Measurements from ENCODE around the gene DNAH12. TPM values are rescaled to one million over a fixed set of nuclear protein-coding genes. Genes with fewer than 3 reads are reported as not detected.
A peak's percentile ranks its signal among the peaks of the same experiment; 100 is the strongest.

The DNAH12 gene
- polyA plus RNA-seq, 3 donors = 0.03 TPM; not detected in 2

DNA sequence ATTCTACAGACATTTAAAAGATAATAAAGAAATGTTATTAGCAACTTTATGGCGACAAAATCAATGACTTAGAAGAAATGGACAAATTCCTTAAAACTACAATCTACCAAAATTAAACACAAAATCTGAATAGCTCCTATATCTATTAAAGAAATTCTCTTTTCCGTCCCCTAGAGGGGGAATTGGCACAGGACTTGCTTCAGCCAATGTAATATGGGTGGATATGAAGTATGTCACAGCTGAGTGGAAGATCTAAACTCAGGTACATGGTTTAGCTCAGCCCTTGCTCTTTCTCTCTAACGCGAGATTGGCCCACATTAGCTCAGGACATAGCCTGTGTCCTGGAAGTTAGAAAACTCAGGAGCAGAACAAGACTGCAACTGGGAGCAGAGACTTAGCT lies 79.3 kb downstream of the DNAH12 start:
- no peak overlapping the region for H3K9ac ChIP-seq (ENCODE audit: insufficient read depth, low read length, poor library complexity, severe bottlenecking)
- Mint-ChIP-seq H3K9me3 (peaks cover 0 to 2% (median 0%) of the 10 kb centered on the region in 7 donors), H3K27me3 (ENCODE audit: low read depth in 3 of 3) (peaks cover 0 to 3% (median 0%) of the 10 kb centered on the region in 3 donors), H3K27ac (no peak overlapping the region), H3K36me3 (no peaks in the 10 kb centered on the region), H3K4me1 (no peaks in the 10 kb centered on the region), H3K4me3 (no peak overlapping the region)
- H3K36me3 ChIP-seq (replicated peaks in 1 of 2; ENCODE audit: control insufficient read depth in 1 of 2, insufficient read depth in 2 of 2, low read length in 2 of 2) = no peaks in the 10 kb centered on the region
- H3K4me2 ChIP-seq (replicated peaks; ENCODE audit: extremely low read depth, low read length, poor library complexity, severe bottlenecking) = no peak overlapping the region
- 90% methylated on average over 2 of the region's 4 CpGs for WGBS (ENCODE audit: insufficient coverage)
- H3K4me1 ChIP-seq (ENCODE audit: control insufficient read depth in 1 of 2, insufficient read depth in 2 of 2, low read length in 2 of 2) = no peaks in the 10 kb centered on the region
- H3K9me3 ChIP-seq (replicated peaks in 1 of 2; ENCODE audit: control insufficient read depth in 1 of 2, insufficient read depth in 1 of 2, low read length in 2 of 2) = no peaks in the 10 kb centered on the region
- intact Hi-C loops (cut with micrococcal nuclease) = no loop called here
- no peak overlapping the region for H3K27ac ChIP-seq (ENCODE audit: low read depth in 1 of 2, low read length in 2 of 2)
- no peak overlapping the region for H3K4me3 ChIP-seq (replicated peaks in 1 of 3; ENCODE audit: low read depth in 2 of 3, low read length in 3 of 3)
- no peak for DNase-seq
- H2AFZ ChIP-seq (ENCODE audit: insufficient read depth, low read depth, low read length, poor library complexity, severe bottlenecking) = no peak overlapping the region
- no peaks in the 10 kb centered on the region for H3K27me3 ChIP-seq (ENCODE audit: control insufficient read depth in 2 of 2, insufficient read depth in 2 of 2, low read length in 2 of 2)
- no peaks in the 10 kb centered on the region for H3K79me2 ChIP-seq (ENCODE audit: insufficient read depth, low read length)
- H4K20me1 ChIP-seq (ENCODE audit: insufficient read depth, low read length) = no peaks in the 10 kb centered on the region
- TF ChIP-seq CTCF (IDR thresholded peaks at IDR 0.05) = no peak

DNA sequence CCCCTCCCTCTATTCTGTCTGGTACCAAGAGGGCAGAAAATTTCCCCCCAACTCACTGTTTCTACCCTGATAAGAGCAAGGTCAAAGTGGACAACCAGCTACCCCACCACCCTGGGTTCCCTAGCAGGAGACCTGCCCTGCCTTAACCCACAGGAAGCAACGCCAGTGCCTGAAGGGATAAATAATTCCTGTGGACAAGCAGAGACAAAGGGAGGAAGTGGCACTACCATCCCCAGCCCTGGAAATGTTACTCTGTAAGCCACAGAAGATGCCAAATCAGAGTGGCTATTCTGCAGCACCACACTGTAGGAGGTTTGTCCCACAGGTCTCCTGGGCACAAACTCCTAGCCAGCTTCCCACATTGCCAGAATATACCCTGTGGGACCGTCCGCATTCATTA lies 80.1 kb downstream of the DNAH12 start:
- intact Hi-C loops (cut with micrococcal nuclease) = no loop called here
- no peaks in the 10 kb centered on the region for H3K9me3 ChIP-seq (replicated peaks in 1 of 2; ENCODE audit: control insufficient read depth in 1 of 2, insufficient read depth in 1 of 2, low read length in 2 of 2)

More for the DNA sequence above, 80.1 kb downstream of the DNAH12 start:
- no peak overlapping the region for H3K4me3 Mint-ChIP-seq
- Histone ChIP-seq H3K9ac (ENCODE audit: insufficient read depth, low read length, poor library complexity, severe bottlenecking) (no peak overlapping the region), H3K79me2 (ENCODE audit: insufficient read depth, low read length) (no peaks in the 10 kb centered on the region), H3K4me2 (replicated peaks; ENCODE audit: extremely low read depth, low read length, poor library complexity, severe bottlenecking) (no peak overlapping the region), H3K36me3 (replicated peaks in 1 of 2; ENCODE audit: control insufficient read depth in 1 of 2, insufficient read depth in 2 of 2, low read length in 2 of 2) (no peaks in the 10 kb centered on the region), H3K4me3 (replicated peaks in 1 of 3; ENCODE audit: low read depth in 2 of 3, low read length in 3 of 3) (no peak overlapping the region), H3K4me1 (ENCODE audit: control insufficient read depth in 1 of 2, insufficient read depth in 2 of 2, low read length in 2 of 2) (no peaks in the 10 kb centered on the region), H2AFZ (ENCODE audit: insufficient read depth, low read depth, low read length, poor library complexity, severe bottlenecking) (peak overlapping the region; percentile 13), H4K20me1 (ENCODE audit: insufficient read depth, low read length) (no peaks in the 10 kb centered on the region), H3K27me3 (ENCODE audit: control insufficient read depth in 2 of 2, insufficient read depth in 2 of 2, low read length in 2 of 2) (no peaks in the 10 kb centered on the region), H3K27ac (ENCODE audit: low read depth in 1 of 2, low read length in 2 of 2) (no peak overlapping the region)
- peaks cover 0 to 2% (median 0%) of the 10 kb centered on the region in 7 donors for H3K9me3 Mint-ChIP-seq
- H3K4me1 Mint-ChIP-seq = no peaks in the 10 kb centered on the region
- peaks cover 0 to 3% (median 0%) of the 10 kb centered on the region in 3 donors for H3K27me3 Mint-ChIP-seq (ENCODE audit: low read depth in 3 of 3)
- DNase-seq = no peak
- no peaks in the 10 kb centered on the region for H3K36me3 Mint-ChIP-seq
- H3K27ac Mint-ChIP-seq = no peak overlapping the region
- WGBS (ENCODE audit: insufficient coverage) = 89% methylated on average over 2 of the region's 3 CpGs
- no peak for TF ChIP-seq CTCF (IDR thresholded peaks at IDR 0.05)

Measured in CD14-positive monocyte (primary cell).